Brain microvascular endothelial cell (primary cell): ENCODE results near the gene TTC38.
"Not testable (repeated sequence)": the region's sequence is repeated elsewhere in the genome, so short reads cannot be mapped to it uniquely, and the experiment has no call there.

ENCODE experiments used
- DNase-seq: peaks from one replicate; pipeline ENCODE4 v3.0.0-alpha.2; 2020
- H3K27ac ChIP-seq: fragments of 250-450 bp; sonication (Bioruptor Pico); 2 replicates; pipeline ENCODE4 v1.5.1; 2020; ENCODE audit warnings: mild to moderate bottlenecking, moderate library complexity
- H3K27me3 ChIP-seq: fragments of 250-450 bp; sonication (Bioruptor Pico); replicated peaks from 2 replicates; pipeline ENCODE4 v1.5.1; 2020; ENCODE audit warnings: mild to moderate bottlenecking
- H3K36me3 ChIP-seq: fragments of 250-450 bp; sonication (Bioruptor Pico); replicated peaks from 2 replicates; pipeline ENCODE4 v1.5.1; 2020; ENCODE audit warnings: mild to moderate bottlenecking
- H3K4me3 ChIP-seq: 2 replicates; pipeline ENCODE4 v1.5.1; 2011; ENCODE audit warnings: low read depth, mild to moderate bottlenecking, control low read depth, low read length, moderate library complexity
- CTCF ChIP-seq: IDR thresholded peaks from 2 replicates; pipeline ENCODE4 v1.5.1; 2011; ENCODE audit warnings: low read depth, mild to moderate bottlenecking, moderate library complexity, low read length, control low read depth, inconsistent platforms; ENCODE audit errors: missing control alignments
- in situ Hi-C: cut with HindIII; loops from 2 replicates; pipeline ENCODE4 v1.10.0; 2017; ENCODE audit warnings: low sequenced_read_pairs, low pct_ligation_motif_present

TTC38 gene

GRCh38 chr22:46312056-46312455 lies 44.2 kb downstream of the TTC38 start:
- Histone ChIP-seq H3K27me3 (no peaks in the 10 kb centered on the region), H3K36me3 (no peaks in the 10 kb centered on the region), H3K4me3 (no peak overlapping the region), H3K27ac (no peak overlapping the region)
- TF ChIP-seq CTCF: no peak
- in situ Hi-C loops: loop anchor here (25.0 kb wide), 1 partner anchor 175 kb away; no protein-coding TSS in a partner anchor
- DNase-seq: no peak

- H3K27me3 ChIP-seq, H3K4me3 ChIP-seq, DNase-seq, H3K27ac ChIP-seq, H3K36me3 ChIP-seq: not testable (repeated sequence)
- in situ Hi-C loops: loop anchor here (25.0 kb wide), 1 partner anchor 176 kb away; no protein-coding TSS in a partner anchor
Observed at GRCh38 chr22:46312848-46313247, 45.0 kb downstream of the TTC38 start.

GRCh38 chr22:46315976-46316375 lies 48.2 kb downstream of the TTC38 start:
- in situ Hi-C loops: loop anchor here (25.0 kb wide), 1 partner anchor 179 kb away; no protein-coding TSS in a partner anchor
- H3K4me3 ChIP-seq: no peak overlapping the region
- no peak for TF ChIP-seq CTCF
- H3K36me3 ChIP-seq: no peaks in the 10 kb centered on the region
- no peaks in the 10 kb centered on the region for H3K27me3 ChIP-seq
- DNase-seq: no peak
- no peak overlapping the region for H3K27ac ChIP-seq

GRCh38 chr22:46317646-46318045 lies 49.8 kb downstream of the TTC38 start:
- Histone ChIP-seq H3K27me3 (no peaks in the 10 kb centered on the region), H3K4me3 (no peak overlapping the region), H3K27ac (no peak overlapping the region), H3K36me3 (no peaks in the 10 kb centered on the region)
- no peak for TF ChIP-seq CTCF
- in situ Hi-C loops: loop anchor here (25.0 kb wide), 1 partner anchor 180 kb away; no protein-coding TSS in a partner anchor
- DNase-seq: no peak

- H3K27ac ChIP-seq: no peak overlapping the region
- TF ChIP-seq CTCF: no peak
- in situ Hi-C loops: loop anchor here (25.0 kb wide), 1 partner anchor 181 kb away; no protein-coding TSS in a partner anchor
Observed at GRCh38 chr22:46318576-46318975, 50.8 kb downstream of the TTC38 start.

GRCh38 chr22:46319319-46319718 lies 51.5 kb downstream of the TTC38 start:
- Histone ChIP-seq H3K4me3 (no peak overlapping the region), H3K36me3 (no peaks in the 10 kb centered on the region), H3K27me3 (no peaks in the 10 kb centered on the region), H3K27ac (no peak overlapping the region)
- no peak for TF ChIP-seq CTCF
- DNase-seq: no peak
- in situ Hi-C loops: loop anchor here (25.0 kb wide), 1 partner anchor 182 kb away; no protein-coding TSS in a partner anchor

More at GRCh38 chr22:46318576-46318975, 50.8 kb downstream of the TTC38 start:
- Histone ChIP-seq H3K4me3 (no peak overlapping the region), H3K27me3 (no peaks in the 10 kb centered on the region), H3K36me3 (no peaks in the 10 kb centered on the region)
- no peak for DNase-seq
